Panc1 (cell line): ENCODE measurements around the gene WDR89. TPM values are rescaled to one million over a fixed set of nuclear protein-coding genes. Genes with fewer than 3 reads are reported as not detected.
"Not testable (repeated sequence)": the region's sequence is repeated elsewhere in the genome, so short reads cannot be mapped to it uniquely, and the experiment has no call there.

Source experiments
- ATAC-seq: fragments of 200-7000 bp; cut with Tn5 transposase; 2 replicates; pipeline ENCODE4 v1.9.1; 2020; ENCODE audit warnings: mild to moderate bottlenecking, moderate library complexity
- BruUV-seq: library from RNA; stranded (reverse); fragments of 400-500 nt; replicated peaks from 2 replicates; lab custom pipeline; 2021; lab: Mats Ljungman, UMichigan
- CTCF ChIA-PET: fragments of 300-600 bp; sonication (Branson Sonifier 250); formaldehyde crosslinking; loops from one replicate; lab custom pipeline; 2022; ENCODE audit warnings: antibody characterized with exemption; lab: Charles Lee
- POLR2A ChIA-PET: fragments of 300-600 bp; sonication (Branson Sonifier 250); formaldehyde crosslinking; loops from one replicate; lab custom pipeline; 2022; ENCODE audit warnings: antibody characterized with exemption; lab: Charles Lee
- DNase-seq: peaks from one replicate; pipeline ENCODE4 v3.0.0-alpha.2; 2010; ENCODE audit warnings: low read depth, low spot score
- H3K27ac ChIP-seq: 2 replicates; pipeline ENCODE4 v1.5.1; 2011; ENCODE audit warnings: mild to moderate bottlenecking, low read length, inconsistent platforms
- H3K27me3 ChIP-seq: fragments of 200-500 bp; sonication (Bioruptor generic); 2 replicates; pipeline ENCODE4 v1.6.0; 2014; ENCODE audit warnings: low read length, inconsistent platforms; ENCODE audit not compliant: control insufficient read depth, insufficient read depth
- H3K36me3 ChIP-seq: fragments of 200-500 bp; sonication (Bioruptor generic); 2 replicates; pipeline ENCODE4 v1.5.1; 2014; ENCODE audit warnings: inconsistent platforms, mild to moderate bottlenecking, low read length, moderate library complexity; ENCODE audit not compliant: control insufficient read depth, insufficient read depth
- H3K4me1 ChIP-seq: 2 replicates; pipeline ENCODE4 v1.5.1; 2011; ENCODE audit warnings: inconsistent platforms, mild to moderate bottlenecking, low read length, moderate library complexity; ENCODE audit not compliant: control insufficient read depth, insufficient read depth
- H3K4me3 ChIP-seq, 2 experiments: 2 replicates each; pipeline ENCODE4 v1.5.1; 2011 to 2012; ENCODE audit warnings: low read depth in 2 of 2, low read length in 2 of 2, mild to moderate bottlenecking in 2 of 2, inconsistent platforms in 1 of 2, moderate library complexity in 1 of 2
- H3K9me3 ChIP-seq: fragments of 200-500 bp; sonication (Bioruptor generic); 2 replicates; pipeline ENCODE4 v1.5.1; 2014; ENCODE audit warnings: low read depth, mild to moderate bottlenecking, inconsistent platforms, low read length, moderate library complexity; ENCODE audit not compliant: control insufficient read depth, insufficient read depth
- CTCF ChIP-seq: fragments of 450-650 bp; IDR thresholded peaks from 2 replicates; pipeline ENCODE4 v1.5.1; 2017; ENCODE audit warnings: mild to moderate bottlenecking
- POLR2AphosphoS5 ChIP-seq: IDR thresholded peaks from 2 replicates; pipeline ENCODE4 v1.6.1; 2012; ENCODE audit warnings: mild to moderate bottlenecking, low read depth, low read length, moderate library complexity
- REST ChIP-seq, 2 experiments: IDR thresholded peaks; 2 replicates each; pipeline ENCODE4 v1.6.1; 2011 to 2012; ENCODE audit warnings: low read depth in 2 of 2, control low read depth in 1 of 2, low read length in 1 of 2, mild to moderate bottlenecking in 1 of 2, moderate library complexity in 1 of 2; ENCODE audit not compliant: insufficient read depth in 1 of 2
- SIN3A ChIP-seq: IDR thresholded peaks from 2 replicates; pipeline ENCODE4 v1.6.1; 2012; ENCODE audit warnings: low read depth, mild to moderate bottlenecking, low read length, moderate library complexity, borderline replicate concordance; ENCODE audit not compliant: insufficient read depth
- TCF7L2 ChIP-seq: IDR thresholded peaks from 2 replicates; pipeline ENCODE4 v1.6.1; 2011; ENCODE audit warnings: mild to moderate bottlenecking, low read depth, low read length, inconsistent platforms
- in situ Hi-C: cut with HindIII; loops from 2 replicates; pipeline ENCODE4 v1.10.0; 2016; ENCODE audit warnings: low sequenced_read_pairs, low pct_unique_long_range_greater_than_20kb
- intact Hi-C: fragments of 100-400 bp; cut with micrococcal nuclease; formaldehyde crosslinking; loops from one replicate; pipeline ENCODE4 v1.10.0; 2022; ENCODE audit not compliant: unreplicated experiment
- total RNA-seq: library from RNA; stranded (reverse); gene quantifications from one replicate; pipeline ENCODE4 v1.2.1, GENCODE V29; 2021; ENCODE audit not compliant: unreplicated experiment

WDR89 gene
- total RNA-seq, 1 experiment from 2014 or later: 13.0 TPM

- CTCF ChIA-PET: no interaction called here
- POLR2A ChIA-PET: no interaction called here
Measured at GRCh38 chr14:63594455-63595372, 47.0 kb downstream of the WDR89 start.

GRCh38 chr14:63583046-63583445 lies 58.6 kb downstream of the WDR89 start:
- BruUV-seq, CTCF ChIA-PET, DNase-seq, H3K36me3 ChIP-seq, H3K4me1 ChIP-seq, in situ Hi-C loops, ATAC-seq, H3K27me3 ChIP-seq, intact Hi-C loops, H3K4me3 ChIP-seq, H3K27ac ChIP-seq, H3K9me3 ChIP-seq, POLR2A ChIA-PET: not testable (repeated sequence)

More at GRCh38 chr14:63594455-63595372, 47.0 kb downstream of the WDR89 start:
- ATAC-seq (no peak), DNase-seq (no peak)
- H3K4me1 ChIP-seq: no peaks in the 10 kb centered on the region
- H3K36me3 ChIP-seq: peaks cover 6% of the 10 kb centered on the region
- in situ Hi-C loops: no loop called here
- intact Hi-C loops: no loop called here
- peaks cover 3% of the 10 kb centered on the region; the same call in 1 of the 2 replicates for H3K9me3 ChIP-seq
- H3K27ac ChIP-seq: no peak overlapping the region
- no peaks in the 10 kb centered on the region for H3K27me3 ChIP-seq
- no peak overlapping the region for H3K4me3 ChIP-seq
- no peak for TF ChIP-seq POLR2AphosphoS5
- no peak for TF ChIP-seq REST (IDR thresholded peaks at IDR 0.05; ENCODE audit: insufficient read depth in 1 of 2, low read depth in 2 of 2, low read length in 1 of 2)
- no peak for TF ChIP-seq TCF7L2
- TF ChIP-seq SIN3A: no peak
- no peak for TF ChIP-seq CTCF
- BruUV-seq: no TSS peak

GRCh38 chr14:63581491-63581890 lies 60.2 kb downstream of the WDR89 start:
- no peaks in the 10 kb centered on the region for H3K36me3 ChIP-seq
- in situ Hi-C loops: no loop called here
- H3K27ac ChIP-seq: no peak overlapping the region
- intact Hi-C loops: no loop called here
- TF ChIP-seq SIN3A (no peak), POLR2AphosphoS5 (no peak), TCF7L2 (no peak), CTCF (no peak), REST (IDR thresholded peaks at IDR 0.05; ENCODE audit: insufficient read depth in 1 of 2, low read depth in 2 of 2, low read length in 1 of 2) (no peak)
- no peak for ATAC-seq
- ChIA-PET POLR2A (no interaction called here), CTCF (no interaction called here)
- no peak for DNase-seq
- no peaks in the 10 kb centered on the region for H3K4me1 ChIP-seq
- H3K9me3 ChIP-seq: no peaks in the 10 kb centered on the region
- BruUV-seq: no TSS peak
- H3K27me3 ChIP-seq: no peaks in the 10 kb centered on the region
- H3K4me3 ChIP-seq: no peak overlapping the region
